ENCODE results near the gene ZNF446.

- TF ChIP-seq CTCF (IDR thresholded peaks at IDR 0.05; ENCODE audit: low read depth, low read length, poor library complexity, severe bottlenecking) (no peak), EZH2phosphoT487 (IDR thresholded peaks at IDR 0.05; ENCODE audit: borderline replicate concordance, low read length) (no peak)
Observed at GRCh38 chr19:58479736-58480480, 3.8 kb downstream of the ZNF446 start.

All from DOHH2 (cell line).